ENCODE data around the gene ZDHHC5.

The ZDHHC5 gene

GRCh38 chr11:57741132-57742086, 73.5 kb downstream of the ZDHHC5 start, which contains the start of gene SELENOH:
TSS of gene SELENOH (plus strand) at chr11:57741491. CDS start at chr11:57741596, 105 bp downstream.
- DNase-seq = peak; percentile 95

- no peak for DNase-seq
Observed at GRCh38 chr11:57742087-57742452, 74.2 kb downstream of the ZDHHC5 start.

- no peak for DNase-seq
Observed at GRCh38 chr11:57744357-57744756, 76.4 kb downstream of the ZDHHC5 start.

GRCh38 chr11:57745206-57745605, 77.3 kb downstream of the ZDHHC5 start:
- DNase-seq = no peak

- DNase-seq = no peak
Observed at GRCh38 chr11:57746920-57747319, 79.0 kb downstream of the ZDHHC5 start.

Data from NCI-H1694 treated with DMSO at 0.1 percent for 48 hours (cell line).